ENCODE results near the gene FOXL1.

GRCh38 chr16:86545481-86545880 lies 32.9 kb upstream of the FOXL1 start:
- no peak for TF ChIP-seq CTCF (IDR thresholded peaks at IDR 0.05)
- TF ChIP-seq POLR2A (IDR thresholded peaks at IDR 0.05; ENCODE audit: low read depth) = no peak

Data from esophagus muscularis mucosa (tissue), 3 donors.